DND-41 (cell line): ENCODE measurements around the gene DTL.

Experiments used
- ATAC-seq: fragments of 200-7000 bp; cut with Tn5 transposase; 3 replicates; pipeline ENCODE4 v1.9.1; 2021; ENCODE audit warnings: low read depth; ENCODE audit not compliant: insufficient read depth
- DNase-seq: peaks from one replicate; pipeline ENCODE4 v3.0.0-alpha.2; 2020
- H2AFZ ChIP-seq: 2 replicates; pipeline ENCODE4 v1.6.0; 2012; ENCODE audit warnings: low read depth, low read length
- H3K27ac ChIP-seq: 2 replicates; pipeline ENCODE4 v1.5.1; 2012; ENCODE audit warnings: low read length, inconsistent platforms
- H3K27me3 ChIP-seq: fragments of 200-600 bp; sonication (generic); 2 replicates; pipeline ENCODE4 v1.6.0; 2012; ENCODE audit warnings: low read length, mild to moderate bottlenecking, inconsistent platforms; ENCODE audit not compliant: insufficient read depth, poor library complexity
- H3K36me3 ChIP-seq: 2 replicates; pipeline ENCODE4 v1.5.1; 2012; ENCODE audit warnings: low read length, inconsistent platforms; ENCODE audit not compliant: insufficient read depth
- H3K4me1 ChIP-seq: 2 replicates; pipeline ENCODE4 v1.5.1; 2012; ENCODE audit warnings: mild to moderate bottlenecking, low read length; ENCODE audit not compliant: insufficient read depth
- H3K4me2 ChIP-seq: 2 replicates; pipeline ENCODE4 v1.6.0; 2012; ENCODE audit warnings: mild to moderate bottlenecking, moderate library complexity, low read length, inconsistent platforms; ENCODE audit not compliant: insufficient read depth
- H3K4me3 ChIP-seq, 2 experiments: fragments of 200-600 bp in 1 of 2; shearing (Covaris generic) in 1 of 2; 2 replicates each; pipeline ENCODE4 v1.5.1; 2012 to 2016; ENCODE audit warnings: inconsistent platforms in 2 of 2, low read length in 2 of 2, mild to moderate bottlenecking in 2 of 2, low read depth in 1 of 2, moderate library complexity in 1 of 2
- H3K79me2 ChIP-seq: 2 replicates; pipeline ENCODE4 v1.6.0; 2012; ENCODE audit warnings: low read length, inconsistent platforms; ENCODE audit not compliant: insufficient read depth
- H3K9ac ChIP-seq: 2 replicates; pipeline ENCODE4 v1.6.0; 2012; ENCODE audit warnings: low read depth, mild to moderate bottlenecking, inconsistent platforms, low read length, moderate library complexity
- H3K9me3 ChIP-seq: 2 replicates; pipeline ENCODE4 v1.5.1; 2012; ENCODE audit warnings: low read length, moderate library complexity, mild to moderate bottlenecking, inconsistent platforms; ENCODE audit not compliant: insufficient read depth, severe bottlenecking
- H4K20me1 ChIP-seq: 2 replicates; pipeline ENCODE4 v1.6.0; 2012; ENCODE audit warnings: low read length; ENCODE audit not compliant: insufficient read depth
- EZH2 ChIP-seq: IDR thresholded peaks from 3 replicates; pipeline ENCODE4 v1.6.1; 2012; ENCODE audit warnings: borderline replicate concordance, low read depth, mild to moderate bottlenecking, moderate library complexity, low read length, inconsistent platforms; ENCODE audit not compliant: severe bottlenecking
- TF ChIP-seq, protein P1 (sequence below): IDR thresholded peaks from 2 replicates; pipeline ENCODE4 v1.5.1; 2012; ENCODE audit warnings: borderline replicate concordance, low read length, moderate library complexity, mild to moderate bottlenecking; ENCODE audit not compliant: poor library complexity, severe bottlenecking; ENCODE audit errors: extremely low read depth

The DTL gene

DNA sequence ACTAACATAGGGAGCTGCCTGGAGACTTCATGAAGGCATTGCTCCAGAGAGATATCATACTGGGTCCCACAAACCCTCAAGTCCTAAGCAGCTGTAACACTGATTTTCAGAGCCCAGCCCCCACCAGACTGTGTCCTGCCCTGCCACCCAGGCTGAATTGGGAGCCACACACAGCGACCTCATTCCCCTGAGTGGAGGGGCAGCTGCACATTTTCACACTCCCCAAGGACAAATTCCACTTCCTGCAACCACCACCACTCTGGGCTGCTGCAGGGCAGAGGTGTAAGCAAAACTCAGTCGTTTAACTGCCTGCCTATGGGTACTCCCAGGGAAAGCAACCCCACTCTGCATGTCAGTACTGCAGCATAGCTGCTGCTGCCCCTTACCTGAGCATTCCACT is 19.8 kb downstream of the DTL start:
- Histone ChIP-seq H3K27me3 (no peaks in the 10 kb centered on the region), H3K79me2 (peaks cover 37% of the 10 kb centered on the region), H4K20me1 (peaks cover 9% of the 10 kb centered on the region; the same call in 1 of the 2 replicates), H3K9ac (no peak overlapping the region), H3K4me2 (no peak overlapping the region), H3K27ac (no peak overlapping the region), H3K9me3 (no peaks in the 10 kb centered on the region), H3K4me3 (no peak overlapping the region), H3K36me3 (peaks cover 73% of the 10 kb centered on the region), H3K4me1 (no peaks in the 10 kb centered on the region), H2AFZ (no peak overlapping the region)
- TF ChIP-seq, protein P1, sequence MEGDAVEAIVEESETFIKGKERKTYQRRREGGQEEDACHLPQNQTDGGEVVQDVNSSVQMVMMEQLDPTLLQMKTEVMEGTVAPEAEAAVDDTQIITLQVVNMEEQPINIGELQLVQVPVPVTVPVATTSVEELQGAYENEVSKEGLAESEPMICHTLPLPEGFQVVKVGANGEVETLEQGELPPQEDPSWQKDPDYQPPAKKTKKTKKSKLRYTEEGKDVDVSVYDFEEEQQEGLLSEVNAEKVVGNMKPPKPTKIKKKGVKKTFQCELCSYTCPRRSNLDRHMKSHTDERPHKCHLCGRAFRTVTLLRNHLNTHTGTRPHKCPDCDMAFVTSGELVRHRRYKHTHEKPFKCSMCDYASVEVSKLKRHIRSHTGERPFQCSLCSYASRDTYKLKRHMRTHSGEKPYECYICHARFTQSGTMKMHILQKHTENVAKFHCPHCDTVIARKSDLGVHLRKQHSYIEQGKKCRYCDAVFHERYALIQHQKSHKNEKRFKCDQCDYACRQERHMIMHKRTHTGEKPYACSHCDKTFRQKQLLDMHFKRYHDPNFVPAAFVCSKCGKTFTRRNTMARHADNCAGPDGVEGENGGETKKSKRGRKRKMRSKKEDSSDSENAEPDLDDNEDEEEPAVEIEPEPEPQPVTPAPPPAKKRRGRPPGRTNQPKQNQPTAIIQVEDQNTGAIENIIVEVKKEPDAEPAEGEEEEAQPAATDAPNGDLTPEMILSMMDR = no peak
- no peak for TF ChIP-seq EZH2
- ATAC-seq (0 out of 3 replicates have a peak, but pooled peaks have one; percentile 31), DNase-seq (no peak)

DNA sequence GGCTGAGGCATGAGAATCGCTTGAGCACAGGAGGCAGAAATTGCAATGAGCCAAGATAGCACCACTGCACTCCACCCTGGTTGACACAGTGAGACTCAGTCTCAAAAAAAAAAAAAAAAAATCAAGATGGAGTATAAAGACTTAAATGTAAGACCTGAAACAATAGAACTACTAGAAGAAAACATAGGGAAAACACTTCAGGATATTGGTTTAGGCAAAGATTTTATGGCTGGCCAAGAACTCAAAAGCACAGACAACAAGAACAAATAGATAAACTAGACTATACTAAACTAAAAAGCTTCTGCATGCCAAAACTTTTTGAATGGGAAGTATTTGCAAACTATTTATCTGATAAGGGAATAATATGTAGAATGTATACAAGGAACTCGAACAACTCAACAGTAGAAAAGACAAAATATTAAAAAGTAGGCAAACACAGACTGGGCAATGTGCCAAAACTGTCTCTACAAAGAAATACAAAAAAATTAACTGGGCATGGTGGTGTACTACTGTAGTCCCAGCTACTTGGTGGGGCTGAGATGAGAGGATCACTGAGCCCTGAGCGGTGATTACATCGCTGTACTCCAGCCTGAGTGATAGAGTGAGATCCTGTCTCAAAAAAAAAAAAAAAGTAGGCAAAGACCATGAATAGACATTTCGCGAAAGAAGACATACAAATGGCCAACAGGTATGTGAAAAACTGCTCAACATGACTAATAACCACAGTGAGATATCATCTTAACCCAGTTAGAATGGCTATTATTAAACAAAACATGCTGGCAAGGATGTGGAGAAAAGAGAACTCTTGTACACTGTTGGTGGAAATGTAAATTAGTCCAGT is 25.3 kb downstream of the DTL start:
- DNase-seq = no peak
- peaks cover 58% of the 10 kb centered on the region for H3K36me3 ChIP-seq

DNA sequence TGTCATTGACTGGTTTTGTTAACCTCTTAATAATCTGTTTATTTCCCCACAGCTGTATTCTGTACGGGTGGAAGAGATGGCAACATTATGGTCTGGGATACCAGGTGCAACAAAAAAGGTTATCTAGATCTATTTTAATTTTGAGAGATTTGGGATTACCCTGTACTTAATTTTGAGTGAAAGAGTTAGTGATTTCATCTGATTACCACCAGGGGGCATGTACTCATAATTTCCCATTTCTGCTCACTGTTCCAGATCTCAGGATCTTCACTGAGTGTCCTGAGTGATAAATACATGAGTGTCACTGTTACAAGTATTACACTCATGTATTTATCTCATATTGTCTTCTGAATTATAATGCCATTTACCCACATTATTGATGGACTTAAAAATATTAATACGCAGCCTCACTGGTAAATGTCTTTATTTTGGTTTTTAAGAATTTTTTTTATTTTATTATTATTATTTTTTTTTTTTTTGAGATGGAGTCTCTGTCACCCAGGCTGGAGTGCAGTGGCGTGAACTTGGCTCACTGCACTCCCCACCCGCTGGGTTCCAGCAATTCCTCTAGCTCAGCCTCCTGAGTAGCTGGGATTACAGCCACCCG is 27.4 kb downstream of the DTL start:
- Histone ChIP-seq H3K4me2 (no peak overlapping the region), H3K79me2 (peaks cover 6% of the 10 kb centered on the region; the same call in 1 of the 2 replicates), H3K4me1 (no peaks in the 10 kb centered on the region), H3K36me3 (peaks cover 59% of the 10 kb centered on the region), H2AFZ (no peak overlapping the region), H3K4me3 (no peak overlapping the region), H3K9me3 (no peaks in the 10 kb centered on the region), H3K27ac (no peak overlapping the region), H3K27me3 (no peaks in the 10 kb centered on the region), H3K9ac (no peak overlapping the region), H4K20me1 (peaks cover 3% of the 10 kb centered on the region; the same call in 1 of the 2 replicates)
- DNase-seq (no peak), ATAC-seq (peak; percentile 78)
- TF ChIP-seq, protein P1 = peak; percentile 75
- TF ChIP-seq EZH2 = no peak

More for the DNA sequence above, 25.3 kb downstream of the DTL start:
- no peak overlapping the region for H3K4me2 ChIP-seq
- no peak overlapping the region for H3K4me3 ChIP-seq
- no peaks in the 10 kb centered on the region for H3K27me3 ChIP-seq
- ATAC-seq = peak; percentile 53; the same call in 1 of the 3 replicates
- H3K9ac ChIP-seq = no peak overlapping the region
- H3K27ac ChIP-seq = no peak overlapping the region
- H4K20me1 ChIP-seq = no peaks in the 10 kb centered on the region; the same call in 1 of the 2 replicates
- no peak overlapping the region for H2AFZ ChIP-seq
- TF ChIP-seq, protein P1 = no peak
- no peak for TF ChIP-seq EZH2
- no peaks in the 10 kb centered on the region for H3K9me3 ChIP-seq
- H3K4me1 ChIP-seq = no peaks in the 10 kb centered on the region
- H3K79me2 ChIP-seq = peaks cover 6% of the 10 kb centered on the region; the same call in 1 of the 2 replicates
